ENCODE results near the gene GBE1. TPM values are rescaled to one million over a fixed set of nuclear protein-coding genes. Genes with fewer than 3 reads are reported as not detected.

Gene GBE1
- polyA plus RNA-seq, 1 donor (not counting 4 experiments of a cell fraction or from before 2014, with no cell fraction given), result 30.2 TPM

- no peak for FAIRE-seq
- Histone ChIP-seq H3K4me2 (ENCODE audit: control insufficient read depth, extremely low read depth, insufficient read depth, low read depth, low read length) (no peak overlapping the region), H2AFZ (ENCODE audit: control insufficient read depth, low read length) (no peak overlapping the region), H3K36me3 (ENCODE audit: control insufficient read depth in 2 of 2, extremely low read depth in 1 of 2, insufficient read depth in 2 of 2, low read length in 2 of 2) (no peaks in the 10 kb centered on the region), H3K9ac (ENCODE audit: control insufficient read depth, extremely low read depth, insufficient read depth, low read length) (no peak overlapping the region), H3K27me3 (ENCODE audit: control insufficient read depth, extremely low read depth, insufficient read depth, low read length) (no peaks in the 10 kb centered on the region), H3K79me2 (ENCODE audit: control insufficient read depth, insufficient read depth, low read length) (no peaks in the 10 kb centered on the region), H3K9me3 (ENCODE audit: control insufficient read depth, low read depth, low read length) (no peaks in the 10 kb centered on the region), H3K9me1 (ENCODE audit: control insufficient read depth, extremely low read depth, insufficient read depth, low read length) (no peaks in the 10 kb centered on the region), H3K27ac (ENCODE audit: control insufficient read depth, insufficient read depth, low read length) (no peak overlapping the region), H3K4me3 (ENCODE audit: control insufficient read depth in 2 of 3, extremely low read depth in 1 of 3, insufficient read depth in 2 of 3, low read depth in 1 of 3, low read length in 3 of 3) (no peak overlapping the region), H4K20me1 (ENCODE audit: control insufficient read depth, extremely low read depth, insufficient read depth, low read length) (no peaks in the 10 kb centered on the region), H3K4me1 (ENCODE audit: control insufficient read depth, extremely low read depth, insufficient read depth, low read length) (no peaks in the 10 kb centered on the region)
- no peak for TF ChIP-seq EZH2 (IDR thresholded peaks at IDR 0.05; ENCODE audit: low read length)
- TF ChIP-seq CTCF (optimal IDR thresholded peaks at IDR 0.05 in 1 of 3, IDR thresholded peaks at IDR 0.05 in 1 of 3, conservative IDR thresholded peaks at IDR 0.05 in 1 of 3; ENCODE audit: extremely low read depth in 1 of 3, insufficient read depth in 2 of 3, low read length in 3 of 3), result no peak
- dilution Hi-C loops (cut with MboI; ENCODE audit: extremely low pct_ligation_motif_present, low sequenced_read_pairs), result no loop called here
- no peak for DNase-seq (ENCODE audit: low read depth, low spot score)
These were observed 28.7 kb upstream of the GBE1 start for GRCh38 chr3:81790117-81790516.

GRCh38 chr3:81789691-81790090 lies 28.2 kb upstream of the GBE1 start:
- no peaks in the 10 kb centered on the region for H4K20me1 ChIP-seq (ENCODE audit: control insufficient read depth, extremely low read depth, insufficient read depth, low read length)
- no peaks in the 10 kb centered on the region for H3K36me3 ChIP-seq (ENCODE audit: control insufficient read depth in 2 of 2, extremely low read depth in 1 of 2, insufficient read depth in 2 of 2, low read length in 2 of 2)
- no peak overlapping the region for H2AFZ ChIP-seq (ENCODE audit: control insufficient read depth, low read length)
- no peaks in the 10 kb centered on the region for H3K79me2 ChIP-seq (ENCODE audit: control insufficient read depth, insufficient read depth, low read length)
- no peak overlapping the region for H3K4me2 ChIP-seq (ENCODE audit: control insufficient read depth, extremely low read depth, insufficient read depth, low read depth, low read length)
- H3K9me1 ChIP-seq (ENCODE audit: control insufficient read depth, extremely low read depth, insufficient read depth, low read length), result no peaks in the 10 kb centered on the region
- no peak overlapping the region for H3K4me3 ChIP-seq (ENCODE audit: control insufficient read depth in 2 of 3, extremely low read depth in 1 of 3, insufficient read depth in 2 of 3, low read depth in 1 of 3, low read length in 3 of 3)
- TF ChIP-seq CTCF (optimal IDR thresholded peaks at IDR 0.05 in 1 of 3, IDR thresholded peaks at IDR 0.05 in 1 of 3, conservative IDR thresholded peaks at IDR 0.05 in 1 of 3; ENCODE audit: extremely low read depth in 1 of 3, insufficient read depth in 2 of 3, low read length in 3 of 3), result no peak
- TF ChIP-seq EZH2 (IDR thresholded peaks at IDR 0.05; ENCODE audit: low read length), result no peak
- no peak overlapping the region for H3K9ac ChIP-seq (ENCODE audit: control insufficient read depth, extremely low read depth, insufficient read depth, low read length)
- H3K9me3 ChIP-seq (ENCODE audit: control insufficient read depth, low read depth, low read length), result no peaks in the 10 kb centered on the region
- H3K27me3 ChIP-seq (ENCODE audit: control insufficient read depth, extremely low read depth, insufficient read depth, low read length), result no peaks in the 10 kb centered on the region
- DNase-seq (ENCODE audit: low read depth, low spot score), result no peak
- no peak for FAIRE-seq
- dilution Hi-C loops (cut with MboI; ENCODE audit: extremely low pct_ligation_motif_present, low sequenced_read_pairs), result no loop called here
- no peak overlapping the region for H3K27ac ChIP-seq (ENCODE audit: control insufficient read depth, insufficient read depth, low read length)
- no peaks in the 10 kb centered on the region for H3K4me1 ChIP-seq (ENCODE audit: control insufficient read depth, extremely low read depth, insufficient read depth, low read length)

All from keratinocyte (primary cell).